ENCODE data around the gene TNS4.

The TNS4 gene

GRCh38 chr17:40454613-40454995 is 46.8 kb downstream of the TNS4 start:
- DNase-seq = no peak
- in situ Hi-C loops (cut with HindIII; ENCODE audit: low pct_ligation_motif_present, low pct_unique_long_range_greater_than_20kb, low sequenced_read_pairs) = no loop called here

GRCh38 chr17:40453881-40454612 is 47.4 kb downstream of the TNS4 start:
- no peak for DNase-seq
- in situ Hi-C loops (cut with HindIII; ENCODE audit: low pct_ligation_motif_present, low pct_unique_long_range_greater_than_20kb, low sequenced_read_pairs) = no loop called here

GRCh38 chr17:40452921-40453378 is 48.5 kb downstream of the TNS4 start:
- in situ Hi-C loops (cut with HindIII; ENCODE audit: low pct_ligation_motif_present, low pct_unique_long_range_greater_than_20kb, low sequenced_read_pairs) = no loop called here
- DNase-seq = no peak

- in situ Hi-C loops (cut with HindIII; ENCODE audit: low pct_ligation_motif_present, low pct_unique_long_range_greater_than_20kb, low sequenced_read_pairs) = no loop called here
- DNase-seq = no peak
Measured at GRCh38 chr17:40452216-40452787, 49.1 kb downstream of the TNS4 start.

GRCh38 chr17:40451420-40451819 is 50.0 kb downstream of the TNS4 start:
- in situ Hi-C loops (cut with HindIII; ENCODE audit: low pct_ligation_motif_present, low pct_unique_long_range_greater_than_20kb, low sequenced_read_pairs) = no loop called here
- no peak for DNase-seq

- peak; percentile 52 for DNase-seq
- in situ Hi-C loops (cut with HindIII; ENCODE audit: low pct_ligation_motif_present, low pct_unique_long_range_greater_than_20kb, low sequenced_read_pairs) = no loop called here
Measured at GRCh38 chr17:40450175-40450574, 51.2 kb downstream of the TNS4 start.

GRCh38 chr17:40448639-40449261 is 52.7 kb downstream of the TNS4 start:
- in situ Hi-C loops (cut with HindIII; ENCODE audit: low pct_ligation_motif_present, low pct_unique_long_range_greater_than_20kb, low sequenced_read_pairs) = loop anchor here (25.0 kb wide), 1 partner anchor 89 kb away; no protein-coding TSS in a partner anchor
- DNase-seq = peak; percentile 43

- no peak for DNase-seq
- in situ Hi-C loops (cut with HindIII; ENCODE audit: low pct_ligation_motif_present, low pct_unique_long_range_greater_than_20kb, low sequenced_read_pairs) = loop anchor here (25.0 kb wide), 1 partner anchor 89 kb away; no protein-coding TSS in a partner anchor
Measured at GRCh38 chr17:40448213-40448638, 53.2 kb downstream of the TNS4 start.

GRCh38 chr17:40447806-40448205 is 53.6 kb downstream of the TNS4 start:
- in situ Hi-C loops (cut with HindIII; ENCODE audit: low pct_ligation_motif_present, low pct_unique_long_range_greater_than_20kb, low sequenced_read_pairs) = loop anchor here (25.0 kb wide), 1 partner anchor 89 kb away; no protein-coding TSS in a partner anchor
- DNase-seq = no peak

- in situ Hi-C loops (cut with HindIII; ENCODE audit: low pct_ligation_motif_present, low pct_unique_long_range_greater_than_20kb, low sequenced_read_pairs) = loop anchor here (25.0 kb wide), 1 partner anchor 90 kb away; no protein-coding TSS in a partner anchor
- no peak for DNase-seq
Measured at GRCh38 chr17:40447148-40447644, 54.2 kb downstream of the TNS4 start.

GRCh38 chr17:40445751-40446468 is 55.5 kb downstream of the TNS4 start:
- in situ Hi-C loops (cut with HindIII; ENCODE audit: low pct_ligation_motif_present, low pct_unique_long_range_greater_than_20kb, low sequenced_read_pairs) = loop anchor here (25.0 kb wide), 1 partner anchor 91 kb away; no protein-coding TSS in a partner anchor
- peak; percentile 29 for DNase-seq

GRCh38 chr17:40443988-40444899 is 57.2 kb downstream of the TNS4 start:
- in situ Hi-C loops (cut with HindIII; ENCODE audit: low pct_ligation_motif_present, low pct_unique_long_range_greater_than_20kb, low sequenced_read_pairs) = loop anchor here (25.0 kb wide), 1 partner anchor 93 kb away; no protein-coding TSS in a partner anchor
- no peak for DNase-seq

- peak; percentile 77 for DNase-seq
- in situ Hi-C loops (cut with HindIII; ENCODE audit: low pct_ligation_motif_present, low pct_unique_long_range_greater_than_20kb, low sequenced_read_pairs) = loop anchor here (25.0 kb wide), 1 partner anchor 94 kb away; no protein-coding TSS in a partner anchor
Measured at GRCh38 chr17:40443196-40443987, 58.0 kb downstream of the TNS4 start, which contains the start of gene IGFBP4. Gene IGFBP4, plus strand, starts transcription at chr17:40443450. Its CDS starts 286 bp downstream, at chr17:40443736.

GRCh38 chr17:40442392-40443195 is 58.8 kb downstream of the TNS4 start:
- in situ Hi-C loops (cut with HindIII; ENCODE audit: low pct_ligation_motif_present, low pct_unique_long_range_greater_than_20kb, low sequenced_read_pairs) = loop anchor here (25.0 kb wide), 1 partner anchor 95 kb away; no protein-coding TSS in a partner anchor
- no peak for DNase-seq

- in situ Hi-C loops (cut with HindIII; ENCODE audit: low pct_ligation_motif_present, low pct_unique_long_range_greater_than_20kb, low sequenced_read_pairs) = loop anchor here (25.0 kb wide), 1 partner anchor 97 kb away; no protein-coding TSS in a partner anchor
- DNase-seq = no peak
Measured at GRCh38 chr17:40440166-40440565, 61.3 kb downstream of the TNS4 start.

All from ACHN (cell line).